Loucy (cell line): Measurements from ENCODE around the gene PLEKHA6.

Source experiments
- EZH2phosphoT487 ChIP-seq: fragments of 200-600 bp; IDR thresholded peaks from 2 replicates; pipeline ENCODE4 v1.6.1; 2018; ENCODE audit warnings: antibody characterized with exemption, mild to moderate bottlenecking, moderate library complexity, borderline replicate concordance
- TF ChIP-seq, protein P1 (sequence below): fragments of 200-600 bp; sonication (generic); conservative IDR thresholded peaks from 2 replicates; pipeline ENCODE4 v1.5.1; 2014; ENCODE audit warnings: mild to moderate bottlenecking, antibody characterized with exemption, low read length

- TF ChIP-seq, protein P1, sequence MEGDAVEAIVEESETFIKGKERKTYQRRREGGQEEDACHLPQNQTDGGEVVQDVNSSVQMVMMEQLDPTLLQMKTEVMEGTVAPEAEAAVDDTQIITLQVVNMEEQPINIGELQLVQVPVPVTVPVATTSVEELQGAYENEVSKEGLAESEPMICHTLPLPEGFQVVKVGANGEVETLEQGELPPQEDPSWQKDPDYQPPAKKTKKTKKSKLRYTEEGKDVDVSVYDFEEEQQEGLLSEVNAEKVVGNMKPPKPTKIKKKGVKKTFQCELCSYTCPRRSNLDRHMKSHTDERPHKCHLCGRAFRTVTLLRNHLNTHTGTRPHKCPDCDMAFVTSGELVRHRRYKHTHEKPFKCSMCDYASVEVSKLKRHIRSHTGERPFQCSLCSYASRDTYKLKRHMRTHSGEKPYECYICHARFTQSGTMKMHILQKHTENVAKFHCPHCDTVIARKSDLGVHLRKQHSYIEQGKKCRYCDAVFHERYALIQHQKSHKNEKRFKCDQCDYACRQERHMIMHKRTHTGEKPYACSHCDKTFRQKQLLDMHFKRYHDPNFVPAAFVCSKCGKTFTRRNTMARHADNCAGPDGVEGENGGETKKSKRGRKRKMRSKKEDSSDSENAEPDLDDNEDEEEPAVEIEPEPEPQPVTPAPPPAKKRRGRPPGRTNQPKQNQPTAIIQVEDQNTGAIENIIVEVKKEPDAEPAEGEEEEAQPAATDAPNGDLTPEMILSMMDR = no peak
- no peak for TF ChIP-seq EZH2phosphoT487
Measured at GRCh38 chr1:204348722-204349121, 11.0 kb downstream of the PLEKHA6 start.
